HG02571 (cell line): ENCODE results near the gene HS6ST3.

ENCODE experiments used
- ATAC-seq: cut with Tn5 transposase; IDR thresholded peaks from one replicate; pipeline ENCODE4 v1.9.1; 2021; ENCODE audit warnings: mild to moderate bottlenecking, moderate library complexity; ENCODE audit not compliant: unreplicated experiment

The HS6ST3 gene

GRCh38 chr13:96198038-96198437 is 108.1 kb downstream of the HS6ST3 start:
- no peak for ATAC-seq

DNA sequence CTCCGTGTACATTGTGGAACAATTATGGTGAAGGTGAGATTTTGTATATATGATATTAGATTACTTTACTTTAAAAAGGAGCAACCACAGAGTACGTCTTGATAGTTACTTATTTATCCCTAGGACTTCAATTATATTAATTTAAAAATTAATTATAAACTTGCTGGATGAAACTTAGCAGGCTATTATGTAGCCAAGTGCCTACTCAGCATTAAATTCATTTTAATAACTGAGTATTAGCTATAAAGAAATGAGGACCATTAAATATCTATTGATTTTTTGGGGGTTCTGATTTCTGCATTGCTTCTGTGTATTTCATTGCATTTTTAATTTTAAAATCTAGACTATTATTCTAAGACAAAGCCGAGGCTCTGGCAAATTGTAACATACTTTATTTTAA is 109.4 kb downstream of the HS6ST3 start:
- ATAC-seq = no peak

- ATAC-seq = no peak
Observed at GRCh38 chr13:96200810-96201209, 110.9 kb downstream of the HS6ST3 start.

DNA sequence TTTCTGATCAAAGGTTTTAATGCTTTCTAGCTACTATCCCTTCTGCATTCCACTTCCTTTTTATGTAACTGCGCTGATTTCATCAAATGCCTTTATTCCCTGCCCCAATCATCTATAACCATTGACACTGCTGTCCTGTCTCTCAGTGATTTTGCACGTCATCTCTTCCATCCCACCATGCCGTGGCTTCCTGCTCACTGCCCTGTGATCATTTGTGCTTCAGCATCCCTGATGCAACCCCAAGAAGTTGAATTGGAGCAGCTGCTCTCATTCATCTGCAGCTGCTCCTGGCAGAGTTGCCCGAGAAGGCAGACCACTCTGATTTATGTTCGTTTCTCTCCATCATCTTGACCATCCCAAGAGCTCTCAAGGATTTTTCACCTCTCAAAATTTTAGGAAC is 112.4 kb downstream of the HS6ST3 start:
- ATAC-seq = no peak

DNA sequence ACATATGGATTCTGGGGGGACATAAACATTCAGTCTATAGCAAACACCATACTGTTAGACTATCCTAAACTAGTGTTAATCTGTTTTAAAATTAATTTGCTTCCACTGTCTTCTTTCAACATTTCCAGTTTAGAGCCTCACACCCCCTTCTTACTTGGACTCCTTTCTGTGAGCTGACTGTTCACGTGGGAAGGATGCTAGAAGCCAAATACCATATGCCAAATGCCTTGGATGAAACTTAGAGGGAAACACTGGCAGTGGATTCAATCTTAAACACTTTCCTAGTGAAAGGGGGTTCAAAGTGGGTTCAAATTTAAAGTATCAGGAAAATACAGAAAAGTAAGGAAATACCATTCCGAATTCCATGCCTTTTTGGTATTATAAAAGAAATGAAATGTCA is 113.6 kb downstream of the HS6ST3 start:
- no peak for ATAC-seq

- ATAC-seq = no peak
Observed at GRCh38 chr13:96214824-96215445, 125.0 kb downstream of the HS6ST3 start.

GRCh38 chr13:96216543-96216942 is 126.6 kb downstream of the HS6ST3 start:
- ATAC-seq = no peak

DNA sequence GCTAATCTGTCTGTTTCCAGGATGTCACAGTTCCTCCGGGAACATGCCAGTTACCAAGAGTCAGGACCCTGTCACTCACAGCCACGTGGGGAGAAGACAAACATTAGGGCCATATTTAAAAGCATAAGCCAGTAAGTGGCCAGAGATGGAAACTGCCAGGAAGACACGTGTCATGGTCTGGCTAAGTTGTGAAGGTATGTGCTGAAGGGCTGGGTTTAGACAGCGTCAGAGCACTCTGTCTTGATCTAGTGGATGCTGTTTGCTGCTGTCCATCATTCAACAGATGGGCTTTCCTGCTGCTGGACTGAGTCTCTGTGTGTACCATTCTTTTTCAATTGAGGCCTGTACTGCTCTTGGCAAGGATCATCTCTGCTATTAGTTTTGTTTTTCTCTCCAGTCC is 128.6 kb downstream of the HS6ST3 start:
- no peak for ATAC-seq

DNA sequence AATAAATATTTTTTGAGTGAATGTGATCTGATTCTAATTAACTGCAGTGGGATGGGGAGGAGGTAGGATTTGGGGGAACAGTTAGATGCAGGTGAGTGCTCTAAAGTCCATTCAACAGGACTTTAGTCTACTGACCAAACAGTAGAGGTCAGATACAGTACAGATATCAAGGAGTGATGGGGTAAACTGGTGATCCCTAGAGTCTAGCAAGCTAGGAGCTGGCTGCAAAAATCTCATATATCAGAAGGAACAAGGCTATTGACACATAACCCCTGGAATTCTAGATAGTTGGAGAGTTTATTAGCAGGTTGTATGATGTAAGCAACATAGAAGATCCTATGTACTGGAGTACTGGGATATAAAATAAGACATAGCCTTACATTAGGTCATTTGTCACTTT is 131.6 kb downstream of the HS6ST3 start:
- no peak for ATAC-seq

DNA sequence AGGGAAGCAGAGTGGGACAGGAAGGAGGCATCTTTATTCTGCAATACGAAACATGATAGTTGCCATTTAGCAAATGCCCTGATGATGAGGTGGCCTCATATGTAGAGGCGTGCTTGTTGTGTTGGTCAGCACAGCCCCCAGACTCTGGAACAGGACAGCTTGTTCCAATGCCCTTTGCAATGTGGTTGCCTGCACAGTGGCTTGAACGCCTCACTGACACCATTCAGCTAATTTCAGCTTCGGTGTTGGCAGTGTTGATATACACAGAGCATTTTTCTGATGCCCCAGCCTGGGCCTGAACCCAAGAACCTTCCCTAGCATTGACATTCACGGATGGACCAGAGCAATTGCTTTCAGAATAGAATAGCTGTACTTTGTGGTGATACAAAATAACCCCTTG is 133.3 kb downstream of the HS6ST3 start:
- ATAC-seq = no peak

DNA sequence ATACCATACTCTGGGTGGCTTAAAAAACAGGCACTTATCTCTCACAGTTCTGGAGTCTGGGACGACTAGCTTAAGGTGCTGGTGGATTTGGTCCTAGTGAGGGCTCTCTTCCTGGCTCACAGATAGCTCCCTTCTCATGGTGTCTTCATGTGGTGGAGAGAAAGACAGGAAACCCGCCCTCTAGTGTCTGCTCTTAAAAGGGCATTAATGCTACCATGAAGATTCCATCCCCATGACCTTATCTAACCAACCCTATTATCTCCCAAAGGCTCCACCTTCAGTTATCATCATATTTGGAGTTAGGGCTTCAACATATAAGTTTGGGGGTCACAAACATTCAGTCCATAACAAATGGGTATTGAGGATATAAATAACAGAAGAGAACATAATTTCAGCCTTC is 139.4 kb downstream of the HS6ST3 start:
- no peak for ATAC-seq

DNA sequence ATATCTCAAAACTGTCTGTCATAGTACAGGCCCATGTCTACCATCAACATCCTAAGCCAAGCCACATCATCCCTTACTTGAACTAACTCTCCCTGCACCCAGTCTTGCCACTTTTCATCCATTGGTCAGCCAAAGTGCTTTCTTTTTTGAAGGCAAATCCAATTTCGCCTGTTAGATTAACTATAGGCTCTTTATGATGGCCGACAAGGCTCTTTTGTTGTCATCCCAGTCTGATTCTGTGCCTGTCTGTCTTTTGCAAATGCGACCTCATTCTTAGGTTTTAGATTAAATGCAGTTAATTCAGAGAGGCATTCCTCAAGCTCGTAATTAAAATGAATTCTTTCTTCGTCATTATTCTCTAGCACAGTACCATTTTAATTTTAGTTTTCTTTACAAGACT is 148.3 kb downstream of the HS6ST3 start:
- no peak for ATAC-seq

GRCh38 chr13:96238861-96239260 is 149.0 kb downstream of the HS6ST3 start:
- no peak for ATAC-seq

DNA sequence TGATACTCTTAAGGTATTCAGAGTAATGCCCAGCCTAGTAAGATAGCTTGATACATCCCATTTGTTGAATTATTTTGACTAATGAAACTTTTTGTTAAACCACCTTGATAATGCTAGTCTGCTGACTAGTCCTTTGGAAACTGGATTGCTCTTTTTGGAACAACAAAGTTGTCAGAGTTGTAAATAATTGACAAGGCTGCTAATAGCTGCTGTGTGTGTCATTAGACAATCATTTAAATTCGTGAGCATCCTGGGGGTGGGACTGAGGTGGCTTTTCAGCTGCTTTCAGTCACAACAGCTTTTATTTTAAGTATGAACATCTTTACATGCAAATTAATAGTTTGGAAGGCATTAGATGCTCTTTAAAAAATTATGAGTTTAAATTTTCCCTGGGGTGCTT is 153.5 kb downstream of the HS6ST3 start:
- no peak for ATAC-seq

DNA sequence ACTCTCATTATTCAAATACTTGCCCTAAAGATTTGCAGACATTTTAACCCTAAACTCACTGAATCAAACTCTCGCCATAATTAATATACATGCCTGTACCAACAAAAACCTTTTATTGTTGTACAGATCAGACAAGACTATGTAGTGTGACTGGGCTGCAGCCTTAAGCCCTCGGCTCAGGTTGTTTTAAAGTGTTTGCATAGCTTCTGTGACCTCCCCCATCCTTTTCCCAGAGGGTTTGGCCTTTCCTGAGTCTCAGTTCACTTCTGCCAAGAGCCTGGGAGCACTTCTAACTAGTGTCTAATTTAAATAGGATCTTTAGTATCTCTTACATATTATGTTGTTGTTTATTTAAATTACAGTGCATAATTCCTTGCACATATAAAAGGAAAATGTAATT is 158.2 kb downstream of the HS6ST3 start:
- no peak for ATAC-seq

- ATAC-seq = no peak
Observed at GRCh38 chr13:96248996-96249395, 159.1 kb downstream of the HS6ST3 start.

DNA sequence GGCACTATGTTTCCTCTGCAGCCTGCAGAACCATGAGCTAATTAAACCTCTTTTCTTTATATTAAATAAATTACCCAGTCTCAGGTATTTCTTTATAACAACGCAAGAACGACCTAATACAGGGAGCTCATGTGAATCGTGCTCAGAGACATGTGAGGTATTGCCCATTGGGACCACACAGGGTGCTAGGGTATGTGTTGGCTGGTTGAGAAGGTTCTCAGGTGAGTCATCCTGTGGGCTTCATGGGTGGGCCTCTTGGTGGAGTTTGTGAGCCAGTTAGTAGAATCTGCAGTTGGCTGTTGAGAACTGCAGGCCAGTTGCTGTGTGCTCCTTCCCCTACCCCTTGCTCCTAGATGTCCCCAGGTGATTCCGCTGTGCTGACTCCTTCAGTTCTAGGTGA is 163.0 kb downstream of the HS6ST3 start:
- no peak for ATAC-seq

GRCh38 chr13:96273196-96273595 is 183.3 kb downstream of the HS6ST3 start:
- no peak for ATAC-seq

DNA sequence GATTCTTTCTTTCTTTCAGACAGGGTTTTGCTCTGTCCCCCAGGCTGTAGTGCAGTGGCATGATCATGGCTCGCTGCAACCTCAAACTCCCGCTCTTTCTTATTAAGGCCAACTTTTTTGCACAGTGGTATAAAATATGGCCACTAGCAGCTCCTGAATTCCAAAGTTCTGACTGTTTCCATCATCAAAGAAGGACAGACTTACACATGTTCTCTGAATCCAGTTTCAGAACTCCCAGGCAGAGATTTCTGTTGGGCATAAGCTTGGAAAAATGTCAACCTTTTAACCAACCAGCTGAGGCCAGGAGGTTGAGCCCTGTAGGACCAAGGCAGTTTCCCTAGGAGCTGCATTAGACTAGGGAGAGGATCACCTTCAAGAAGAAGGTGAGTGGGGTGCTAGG is 184.1 kb downstream of the HS6ST3 start:
- no peak for ATAC-seq

DNA sequence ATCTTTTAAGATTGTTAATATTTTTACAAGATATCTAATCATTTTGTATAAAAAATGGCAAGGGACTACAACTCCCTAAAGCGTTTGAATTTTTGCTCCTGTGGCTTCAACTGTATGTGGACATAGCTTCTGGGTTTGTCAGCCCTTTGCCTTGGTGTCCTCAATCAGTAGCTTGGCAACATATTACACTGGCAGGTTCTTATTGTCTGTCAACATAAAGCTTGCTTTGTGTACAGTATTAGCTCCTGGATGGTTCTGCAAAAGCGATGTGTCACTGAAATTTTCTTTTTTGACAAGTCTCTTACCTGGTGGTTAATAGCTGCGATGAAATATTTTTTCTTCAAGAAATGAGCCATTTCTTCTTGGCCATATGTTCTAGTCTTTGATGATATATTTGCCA is 190.0 kb downstream of the HS6ST3 start:
- no peak for ATAC-seq

DNA sequence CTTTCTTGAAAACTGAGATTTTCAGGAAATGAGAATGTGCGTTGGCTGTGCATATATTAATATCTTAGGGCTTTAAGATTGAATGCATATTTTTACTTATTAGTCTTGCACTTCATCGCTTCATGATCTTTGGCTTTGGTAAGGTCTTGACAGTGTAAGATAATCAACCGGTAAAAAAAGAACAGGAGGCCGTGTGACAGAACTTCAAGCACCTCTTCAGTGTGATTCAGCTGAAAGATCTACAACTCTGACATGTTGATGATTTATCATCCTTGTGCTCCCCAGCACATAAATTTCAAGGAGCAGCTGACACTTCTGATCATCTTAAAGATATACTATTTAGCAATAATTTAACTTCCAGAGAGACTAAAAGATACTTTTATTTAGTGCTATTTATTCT is 195.1 kb downstream of the HS6ST3 start:
- no peak for ATAC-seq

DNA sequence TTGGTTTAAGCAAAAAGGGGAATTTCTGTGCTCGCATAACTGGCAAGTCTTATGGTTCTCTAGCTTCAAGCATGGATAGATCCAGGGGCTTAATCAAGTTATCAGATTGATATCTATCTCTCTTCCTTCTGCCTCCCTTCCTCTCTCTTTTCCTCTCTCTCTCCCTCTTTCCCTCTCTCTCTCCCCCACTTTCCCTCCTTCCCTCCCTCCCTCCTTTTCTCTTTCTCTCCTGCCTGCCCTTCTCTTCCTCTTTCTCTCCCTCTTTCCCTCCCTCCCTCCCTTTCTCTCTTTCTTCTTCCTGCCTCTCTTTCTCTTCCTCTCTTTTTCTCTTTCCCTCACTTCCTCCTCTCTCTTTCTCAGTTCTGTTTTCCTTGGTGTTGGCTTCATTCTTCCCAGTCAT is 195.8 kb downstream of the HS6ST3 start:
- no peak for ATAC-seq
